ENCODE data around the gene CTXND1.

CTXND1 gene

GRCh38 chr15:80204231-80204630 lies 47.8 kb downstream of the CTXND1 start:
- DNase-seq (ENCODE audit: low spot score in 2 of 2) (no peak), ATAC-seq (no peak)
- Mint-ChIP-seq H3K36me3 (no peaks in the 10 kb centered on the region), H3K4me3 (no peak overlapping the region), H3K9me3 (no peaks in the 10 kb centered on the region), H3K4me1 (no peaks in the 10 kb centered on the region), H3K27ac (no peak overlapping the region)

- H3K4me1 Mint-ChIP-seq, result no peaks in the 10 kb centered on the region
- no peak overlapping the region for H3K27ac Mint-ChIP-seq
- no peak overlapping the region for H3K4me3 Mint-ChIP-seq
- ATAC-seq, result no peak
- H3K36me3 Mint-ChIP-seq, result no peaks in the 10 kb centered on the region
- H3K9me3 Mint-ChIP-seq, result no peaks in the 10 kb centered on the region
- DNase-seq (ENCODE audit: low spot score in 2 of 2), result no peak
These were observed 48.6 kb downstream of the CTXND1 start for GRCh38 chr15:80203361-80203885.

- DNase-seq (ENCODE audit: low spot score in 2 of 2), result no peak
- Mint-ChIP-seq H3K4me1 (no peaks in the 10 kb centered on the region), H3K36me3 (no peaks in the 10 kb centered on the region), H3K9me3 (no peaks in the 10 kb centered on the region), H3K4me3 (no peak overlapping the region), H3K27ac (no peak overlapping the region)
- no peak for ATAC-seq
These were observed 49.2 kb downstream of the CTXND1 start for GRCh38 chr15:80202641-80203360.

- H3K36me3 Mint-ChIP-seq, result no peaks in the 10 kb centered on the region
- H3K27ac Mint-ChIP-seq, result no peak overlapping the region
- ATAC-seq (no peak), DNase-seq (ENCODE audit: low spot score in 2 of 2) (no peak)
- no peak overlapping the region for H3K4me3 Mint-ChIP-seq
- H3K9me3 Mint-ChIP-seq, result no peaks in the 10 kb centered on the region
- no peaks in the 10 kb centered on the region for H3K4me1 Mint-ChIP-seq
These were observed 50.0 kb downstream of the CTXND1 start for GRCh38 chr15:80202016-80202315.

- ATAC-seq (no peak), DNase-seq (ENCODE audit: low spot score in 2 of 2) (no peak)
- Mint-ChIP-seq H3K4me1 (no peaks in the 10 kb centered on the region), H3K27ac (no peak overlapping the region), H3K36me3 (no peaks in the 10 kb centered on the region), H3K9me3 (no peaks in the 10 kb centered on the region), H3K4me3 (no peak overlapping the region)
These were observed 50.6 kb downstream of the CTXND1 start for GRCh38 chr15:80201256-80202015.

GRCh38 chr15:80199869-80200268 lies 52.1 kb downstream of the CTXND1 start:
- Mint-ChIP-seq H3K9me3 (no peaks in the 10 kb centered on the region), H3K4me3 (no peak overlapping the region), H3K4me1 (no peaks in the 10 kb centered on the region), H3K36me3 (no peaks in the 10 kb centered on the region), H3K27ac (no peak overlapping the region)
- ATAC-seq, result no peak
- no peak for DNase-seq (ENCODE audit: low spot score in 2 of 2)

- no peaks in the 10 kb centered on the region for H3K9me3 Mint-ChIP-seq
- ATAC-seq (no peak), DNase-seq (ENCODE audit: low spot score in 2 of 2) (no peak)
- H3K27ac Mint-ChIP-seq, result no peak overlapping the region
- no peak overlapping the region for H3K4me3 Mint-ChIP-seq
- no peaks in the 10 kb centered on the region for H3K36me3 Mint-ChIP-seq
- H3K4me1 Mint-ChIP-seq, result no peaks in the 10 kb centered on the region
These were observed 52.6 kb downstream of the CTXND1 start for GRCh38 chr15:80199366-80199765.

GRCh38 chr15:80194914-80195313 lies 57.1 kb downstream of the CTXND1 start:
- no peak for ATAC-seq
- Mint-ChIP-seq H3K4me1 (no peaks in the 10 kb centered on the region), H3K36me3 (no peaks in the 10 kb centered on the region), H3K4me3 (no peak overlapping the region), H3K27ac (no peak overlapping the region), H3K9me3 (no peaks in the 10 kb centered on the region)
- no peak for DNase-seq (ENCODE audit: low spot score in 2 of 2)

GRCh38 chr15:80194186-80194585 lies 57.8 kb downstream of the CTXND1 start:
- Mint-ChIP-seq H3K36me3 (no peaks in the 10 kb centered on the region), H3K9me3 (no peaks in the 10 kb centered on the region), H3K4me3 (no peak overlapping the region), H3K27ac (no peak overlapping the region), H3K4me1 (no peaks in the 10 kb centered on the region)
- DNase-seq (ENCODE audit: low spot score in 2 of 2) (no peak), ATAC-seq (no peak)

GRCh38 chr15:80191897-80192595 lies 60.0 kb downstream of the CTXND1 start:
- no peak for ATAC-seq
- H3K4me3 Mint-ChIP-seq, result no peak overlapping the region
- H3K4me1 Mint-ChIP-seq, result no peaks in the 10 kb centered on the region
- DNase-seq (ENCODE audit: low spot score in 2 of 2), result no peak
- H3K27ac Mint-ChIP-seq, result no peak overlapping the region
- H3K9me3 Mint-ChIP-seq, result no peaks in the 10 kb centered on the region
- no peaks in the 10 kb centered on the region for H3K36me3 Mint-ChIP-seq

GRCh38 chr15:80191198-80191597 lies 60.8 kb downstream of the CTXND1 start:
- Mint-ChIP-seq H3K27ac (no peak overlapping the region), H3K4me1 (no peaks in the 10 kb centered on the region), H3K9me3 (no peaks in the 10 kb centered on the region), H3K4me3 (no peak overlapping the region), H3K36me3 (peaks cover 7% of the 10 kb centered on the region)
- DNase-seq (ENCODE audit: low spot score in 2 of 2) (no peak), ATAC-seq (no peak)

GRCh38 chr15:80188251-80188650 lies 63.8 kb downstream of the CTXND1 start:
- Mint-ChIP-seq H3K36me3 (peaks cover 18% of the 10 kb centered on the region), H3K9me3 (no peaks in the 10 kb centered on the region), H3K4me1 (no peaks in the 10 kb centered on the region), H3K4me3 (no peak overlapping the region), H3K27ac (no peak overlapping the region)
- DNase-seq (ENCODE audit: low spot score in 2 of 2) (no peak), ATAC-seq (no peak)

- Mint-ChIP-seq H3K4me3 (no peak overlapping the region), H3K4me1 (no peaks in the 10 kb centered on the region), H3K36me3 (peaks cover 27% of the 10 kb centered on the region), H3K27ac (no peak overlapping the region), H3K9me3 (no peaks in the 10 kb centered on the region)
- no peak for DNase-seq (ENCODE audit: low spot score in 2 of 2)
- ATAC-seq, result no peak
These were observed 65.4 kb downstream of the CTXND1 start for GRCh38 chr15:80186597-80186996.

GRCh38 chr15:80186066-80186465 lies 65.9 kb downstream of the CTXND1 start:
- H3K36me3 Mint-ChIP-seq, result peaks cover 30% of the 10 kb centered on the region
- H3K4me1 Mint-ChIP-seq, result no peaks in the 10 kb centered on the region
- H3K27ac Mint-ChIP-seq, result no peak overlapping the region
- no peaks in the 10 kb centered on the region for H3K9me3 Mint-ChIP-seq
- H3K4me3 Mint-ChIP-seq, result no peak overlapping the region
- DNase-seq (ENCODE audit: low spot score in 2 of 2) (no peak), ATAC-seq (no peak)

GRCh38 chr15:80185152-80185551 lies 66.9 kb downstream of the CTXND1 start:
- no peak for DNase-seq (ENCODE audit: low spot score in 2 of 2)
- Mint-ChIP-seq H3K9me3 (no peaks in the 10 kb centered on the region), H3K27ac (no peak overlapping the region), H3K36me3 (peaks cover 30% of the 10 kb centered on the region), H3K4me3 (no peak overlapping the region), H3K4me1 (no peaks in the 10 kb centered on the region)
- no peak for ATAC-seq

- Mint-ChIP-seq H3K4me1 (no peaks in the 10 kb centered on the region), H3K4me3 (no peak overlapping the region)
- ATAC-seq, result no peak
These were observed 67.5 kb downstream of the CTXND1 start for GRCh38 chr15:80184554-80184953.

More at GRCh38 chr15:80184554-80184953, 67.5 kb downstream of the CTXND1 start:
- Mint-ChIP-seq H3K9me3 (no peaks in the 10 kb centered on the region), H3K27ac (no peak overlapping the region), H3K36me3 (peaks cover 30% of the 10 kb centered on the region)
- DNase-seq (ENCODE audit: low spot score in 2 of 2), result no peak

Data from stimulated activated effector memory CD8-positive, alpha-beta T cell treated with anti-CD3 and anti-CD28 coated beads, Interleukin-12 subunit alpha, Interleukin-12 subunit beta, amount 100 ng/mL, for 72 hours (primary cell).